Measurements from ENCODE around the gene MYOCD.

GRCh38 chr17:12731839-12732238 is 66.1 kb downstream of the MYOCD start:
- TF ChIP-seq CTCF (IDR thresholded peaks at IDR 0.05), result no peak
- TF ChIP-seq POLR2A (IDR thresholded peaks at IDR 0.05), result no peak
